GM19035 (cell line): ENCODE measurements around the gene RTF1.

ENCODE experiments used
- ATAC-seq: cut with Tn5 transposase; IDR thresholded peaks from one replicate; pipeline ENCODE4 v1.9.1; 2021; ENCODE audit not compliant: unreplicated experiment

RTF1 gene

DNA sequence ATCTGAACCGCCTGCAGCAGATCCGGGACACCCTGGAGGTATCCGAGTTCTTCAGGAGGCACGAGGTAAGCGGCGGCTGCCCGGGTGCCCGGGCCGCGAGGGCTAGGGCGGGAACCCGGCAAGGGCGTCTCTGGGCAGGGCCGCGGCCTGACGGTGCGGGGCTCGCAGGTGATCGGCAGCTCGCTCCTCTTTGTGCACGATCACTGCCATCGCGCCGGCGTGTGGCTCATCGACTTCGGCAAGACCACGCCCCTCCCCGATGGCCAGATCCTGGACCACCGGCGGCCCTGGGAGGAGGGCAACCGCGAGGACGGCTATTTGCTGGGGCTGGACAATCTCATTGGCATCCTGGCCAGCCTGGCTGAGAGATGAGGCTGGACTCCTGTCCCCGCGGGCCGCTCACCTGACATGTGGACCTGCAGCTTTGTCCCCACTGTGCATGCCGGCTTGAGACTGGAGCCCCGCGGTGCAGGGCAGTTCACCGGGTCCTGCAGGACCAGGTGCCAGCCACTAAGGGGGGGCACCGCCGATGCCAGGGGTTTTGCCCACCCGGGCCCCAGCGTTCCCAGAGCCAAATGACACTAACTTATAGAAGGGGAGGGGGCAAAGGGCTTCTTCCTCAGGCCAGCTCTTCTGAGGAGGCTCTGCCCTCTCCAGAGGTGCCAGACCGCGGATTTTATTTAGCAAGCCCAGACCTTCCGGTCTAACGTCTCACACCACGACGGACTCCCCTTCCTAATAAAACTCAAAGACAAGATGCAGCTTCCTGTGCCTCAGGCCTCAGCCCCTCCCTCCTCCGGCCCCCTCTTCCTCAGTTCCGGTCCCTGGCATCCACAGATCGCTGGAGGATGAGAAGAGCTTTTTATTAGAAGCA is 86.1 kb downstream of the RTF1 start:
- no peak for ATAC-seq

DNA sequence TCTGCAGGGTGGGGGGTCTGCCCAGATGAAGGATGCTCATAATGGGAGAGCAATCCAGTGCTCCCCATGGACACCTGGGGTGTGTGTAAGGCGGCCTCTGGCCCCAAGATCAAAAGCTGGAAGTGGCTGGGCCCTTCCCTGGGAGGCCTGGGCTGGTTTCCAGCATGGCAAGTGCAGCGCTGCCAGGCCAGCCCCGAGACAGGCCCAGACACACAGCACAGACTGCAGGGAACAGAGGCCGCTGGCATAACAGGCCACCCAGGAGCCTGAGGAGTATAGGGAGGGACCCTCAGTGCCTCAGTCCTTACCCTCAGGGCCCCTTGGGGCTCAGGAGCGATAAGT is 86.7 kb downstream of the RTF1 start:
- no peak for ATAC-seq

- no peak for ATAC-seq
These were observed 88.0 kb downstream of the RTF1 start for GRCh38 chr15:41504751-41505492.

DNA sequence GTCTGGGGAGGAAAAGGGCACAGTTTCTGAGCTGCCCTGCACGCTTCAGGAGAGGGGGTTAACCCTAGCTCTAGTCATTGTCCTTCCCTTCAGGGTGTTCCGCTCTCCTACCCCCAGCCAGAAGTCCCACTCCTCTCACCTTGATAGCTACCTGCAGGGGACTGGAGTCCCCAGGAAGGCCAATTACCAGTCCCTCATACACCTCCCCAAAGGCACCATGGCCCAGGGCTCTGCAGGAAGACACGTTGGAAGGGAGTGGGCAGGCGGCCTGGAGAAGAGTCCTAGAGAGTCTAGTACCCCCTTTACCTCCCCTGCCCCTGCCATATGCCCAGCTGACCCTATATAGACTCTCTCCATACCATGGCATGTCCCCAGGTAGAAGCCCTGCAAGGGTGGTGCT is 88.9 kb downstream of the RTF1 start:
- ATAC-seq: no peak

DNA sequence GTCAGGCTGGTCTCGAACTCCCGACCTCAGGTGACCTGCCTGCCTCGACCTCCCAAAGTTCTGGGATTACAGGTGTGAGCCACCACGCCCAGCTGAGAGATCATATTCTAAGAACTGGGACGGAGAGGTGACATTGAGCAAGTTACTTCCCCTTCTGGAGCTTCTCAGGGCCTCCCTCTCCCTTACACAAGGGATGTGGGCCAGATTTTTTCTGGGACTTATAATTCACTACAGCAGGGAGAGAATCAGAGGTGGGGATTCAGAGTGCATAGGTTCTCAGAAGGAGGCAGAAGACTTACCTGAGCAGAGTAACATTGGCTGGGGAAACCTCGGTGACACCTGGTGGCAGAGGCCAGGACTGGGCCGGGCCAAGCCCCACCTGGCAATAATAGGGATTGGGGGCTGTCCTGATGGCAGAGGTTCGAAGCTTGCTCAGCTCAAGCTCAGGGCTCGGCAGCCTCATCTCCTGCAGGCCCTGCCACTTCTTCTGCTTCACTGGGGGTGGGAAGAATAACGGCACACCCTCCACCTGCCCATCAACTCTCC is 90.0 kb downstream of the RTF1 start:
- ATAC-seq: no peak

- no peak for ATAC-seq
These were observed 91.0 kb downstream of the RTF1 start for GRCh38 chr15:41507820-41508290.

- no peak for ATAC-seq
These were observed 93.8 kb downstream of the RTF1 start for GRCh38 chr15:41510728-41511127.

DNA sequence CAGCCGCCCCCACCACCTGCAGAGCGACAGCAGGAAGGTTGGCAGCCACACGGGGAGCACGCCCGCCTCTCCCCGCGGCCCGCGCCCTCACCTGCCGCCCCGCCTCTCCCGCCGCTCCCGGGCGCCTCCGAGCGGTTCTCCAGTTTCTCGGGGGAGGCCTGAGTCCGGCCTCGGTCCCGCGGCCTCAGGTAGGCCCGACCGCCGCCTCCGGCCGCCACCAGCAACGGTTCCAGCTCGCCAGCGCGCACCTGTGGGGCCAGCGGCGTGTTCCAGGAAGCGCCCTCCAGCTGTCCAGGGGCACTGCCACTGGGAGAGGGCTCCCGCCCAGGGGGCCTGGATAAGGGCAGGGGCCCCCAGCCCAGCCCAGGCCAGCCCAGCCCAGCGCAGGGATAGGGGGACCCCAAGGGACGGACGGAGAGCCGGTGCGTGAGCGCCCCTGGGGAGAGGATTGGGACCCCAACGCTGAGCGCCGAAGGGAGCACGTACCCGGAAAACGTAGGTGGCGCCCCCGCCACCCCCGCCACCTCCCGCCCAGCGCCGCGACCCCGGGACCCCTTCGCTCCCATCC is 94.5 kb downstream of the RTF1 start:
- no peak for ATAC-seq

GRCh38 chr15:41511899-41512369 is 95.0 kb downstream of the RTF1 start:
- ATAC-seq: no peak

GRCh38 chr15:41512512-41512939 is 95.6 kb downstream of the RTF1 start:
- ATAC-seq: no peak

DNA sequence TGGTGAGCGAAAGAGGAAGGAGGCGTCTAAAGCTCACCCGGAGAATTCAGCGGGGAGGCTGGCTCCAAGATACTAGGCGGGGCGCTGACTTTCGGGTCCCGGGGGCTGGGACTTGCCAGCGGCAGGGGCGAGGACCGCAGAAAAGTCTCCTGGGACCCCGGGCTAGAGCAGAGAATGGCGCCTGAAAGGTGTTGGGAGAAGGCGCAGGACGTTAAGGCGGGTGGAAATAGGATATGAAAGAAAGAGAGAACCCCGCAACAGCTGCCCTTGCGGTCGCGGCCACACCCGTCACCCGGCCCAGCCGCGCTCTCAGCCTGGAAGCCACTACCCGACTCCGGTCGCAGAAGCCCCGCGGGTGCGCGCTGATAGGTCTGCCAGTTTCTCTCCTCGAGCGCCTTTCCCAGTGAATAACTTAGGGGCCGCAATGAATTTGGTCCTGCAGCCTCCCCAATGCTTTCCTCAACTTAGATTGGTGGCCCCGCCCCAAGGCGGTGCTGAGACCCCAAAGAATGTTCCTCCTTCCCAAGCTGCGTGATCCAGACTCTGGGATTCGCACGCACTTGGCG is 96.1 kb downstream of the RTF1 start:
- no peak for ATAC-seq

GRCh38 chr15:41513506-41514227 is 96.8 kb downstream of the RTF1 start, which contains the start of gene LTK:
TSS of gene LTK (minus strand) at chr15:41513827. CDS start at chr15:41513709, 118 bp downstream.
- no peak for ATAC-seq

DNA sequence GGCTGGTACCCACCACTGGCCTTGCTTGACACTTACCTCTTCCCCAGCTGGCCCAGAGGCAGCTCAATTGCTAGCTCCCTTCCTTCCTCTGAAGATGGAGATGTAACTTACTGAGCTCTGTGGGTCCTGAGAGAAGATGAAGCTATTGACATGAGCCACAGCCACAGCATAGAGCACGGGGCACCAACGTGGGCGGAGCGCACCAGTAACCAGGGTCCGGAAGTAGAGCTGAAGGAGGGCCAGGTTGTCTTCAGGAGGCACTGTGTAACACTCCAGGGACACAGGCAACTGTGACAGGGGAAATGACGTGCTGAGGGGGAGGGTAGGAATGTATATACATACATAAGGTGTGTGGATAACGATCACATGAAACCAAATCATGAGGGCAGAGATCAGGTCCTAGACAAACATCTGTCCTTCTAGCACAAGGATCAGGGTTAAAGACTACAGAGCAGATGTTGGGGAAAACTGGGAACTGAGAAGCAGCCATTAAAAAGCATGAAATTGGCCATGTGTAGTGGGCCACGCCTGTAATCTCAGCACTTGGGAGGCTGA is 101.1 kb downstream of the RTF1 start:
- ATAC-seq: no peak

DNA sequence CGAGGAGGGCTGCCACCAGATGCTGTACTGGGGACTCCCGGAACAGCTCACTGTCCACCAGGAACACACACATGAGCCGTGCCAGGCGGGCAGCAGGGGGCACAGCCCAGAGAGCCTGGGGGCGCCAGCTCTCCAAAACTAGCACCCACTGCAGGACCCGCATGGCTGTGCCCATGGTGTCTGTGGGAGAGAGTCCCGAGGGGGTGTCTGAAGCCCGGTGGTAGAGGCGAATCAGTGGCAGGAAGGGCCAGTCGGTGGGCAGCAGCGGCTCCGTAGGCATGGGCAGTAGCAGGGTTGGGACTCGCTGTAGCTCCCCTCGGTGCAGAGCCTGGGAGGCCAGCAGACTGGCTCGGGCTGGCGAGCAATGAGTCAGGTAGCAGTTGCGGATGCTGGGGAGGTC is 103.7 kb downstream of the RTF1 start:
- ATAC-seq: no peak

- no peak for ATAC-seq
These were observed 104.7 kb downstream of the RTF1 start for GRCh38 chr15:41521614-41522013.

DNA sequence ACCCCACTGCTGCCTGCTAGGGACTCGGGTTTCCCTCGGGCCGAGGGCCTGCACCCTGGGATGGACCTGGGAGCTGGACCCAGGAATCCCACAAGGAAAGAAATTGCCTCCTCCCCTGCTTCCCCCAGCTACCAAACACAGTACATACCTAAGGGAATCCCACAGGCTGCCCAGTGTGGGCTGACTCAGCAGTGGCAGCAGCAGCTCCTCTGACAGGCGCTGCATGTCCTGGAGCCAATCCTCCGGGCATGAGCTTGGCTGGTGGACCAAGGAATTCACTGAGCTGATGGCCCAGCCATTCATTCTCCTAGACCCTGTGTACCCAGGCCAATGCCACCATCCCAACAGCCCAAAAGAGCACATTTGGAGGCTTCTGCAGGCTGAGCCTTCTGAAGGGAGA is 106.2 kb downstream of the RTF1 start:
- ATAC-seq: no peak

GRCh38 chr15:41530363-41530956 is 113.6 kb downstream of the RTF1 start:
- ATAC-seq: no peak
